HG03175 (cell line): ENCODE measurements around the gene INPP5A.

Experiments
- ATAC-seq: cut with Tn5 transposase; IDR thresholded peaks from one replicate; pipeline ENCODE4 v1.9.1; 2021; ENCODE audit warnings: mild to moderate bottlenecking, moderate library complexity; ENCODE audit not compliant: unreplicated experiment

The INPP5A gene

GRCh38 chr10:132624847-132625471, 87.4 kb downstream of the INPP5A start:
- no peak for ATAC-seq

- ATAC-seq: no peak
Observed at GRCh38 chr10:132626019-132626760, 88.6 kb downstream of the INPP5A start.

- no peak for ATAC-seq
Observed at GRCh38 chr10:132626761-132627665, 89.4 kb downstream of the INPP5A start.

GRCh38 chr10:132627666-132628531, 90.3 kb downstream of the INPP5A start:
- no peak for ATAC-seq

GRCh38 chr10:132628966-132629900, 91.6 kb downstream of the INPP5A start:
- no peak for ATAC-seq

GRCh38 chr10:132630156-132630555, 92.6 kb downstream of the INPP5A start:
- ATAC-seq: no peak

- no peak for ATAC-seq
Observed at GRCh38 chr10:132630666-132631337, 93.2 kb downstream of the INPP5A start.

GRCh38 chr10:132631338-132631735, 93.8 kb downstream of the INPP5A start:
- ATAC-seq: no peak

GRCh38 chr10:132632091-132632561, 94.5 kb downstream of the INPP5A start:
- no peak for ATAC-seq

- no peak for ATAC-seq
Observed at GRCh38 chr10:132632851-132633684, 95.5 kb downstream of the INPP5A start.

GRCh38 chr10:132634241-132634946, 96.8 kb downstream of the INPP5A start:
- ATAC-seq: no peak

GRCh38 chr10:132634947-132635271, 97.3 kb downstream of the INPP5A start:
- no peak for ATAC-seq

GRCh38 chr10:132636358-132636757, 98.8 kb downstream of the INPP5A start:
- no peak for ATAC-seq

- ATAC-seq: no peak
Observed at GRCh38 chr10:132637477-132638129, 100.0 kb downstream of the INPP5A start.

GRCh38 chr10:132638130-132638515, 100.5 kb downstream of the INPP5A start:
- ATAC-seq: no peak

GRCh38 chr10:132639470-132639869, 101.9 kb downstream of the INPP5A start:
- ATAC-seq: no peak
